Cortex of kidney (tissue), 1 donor: ENCODE data around the gene PC.

Experiments
- DNase-seq: peaks from one replicate; lab custom pipeline; 2025; lab: John Stamatoyannopoulos, UW

PC gene

GRCh38 chr11:66866511-66866986 is 91.6 kb downstream of the PC start:
- DNase-seq = no peak

- DNase-seq = no peak
Measured at GRCh38 chr11:66866007-66866406, 92.2 kb downstream of the PC start.

- DNase-seq = no peak
Measured at GRCh38 chr11:66864924-66865697, 93.1 kb downstream of the PC start.

- DNase-seq = no peak
Measured at GRCh38 chr11:66864172-66864901, 93.8 kb downstream of the PC start.

GRCh38 chr11:66863428-66864125 is 94.6 kb downstream of the PC start:
- DNase-seq = no peak

- no peak for DNase-seq
Measured at GRCh38 chr11:66862559-66863037, 95.6 kb downstream of the PC start.

GRCh38 chr11:66861774-66862558 is 96.2 kb downstream of the PC start:
- DNase-seq = no peak

GRCh38 chr11:66861038-66861773 is 97.0 kb downstream of the PC start:
- no peak for DNase-seq

- no peak for DNase-seq
Measured at GRCh38 chr11:66860449-66860831, 97.7 kb downstream of the PC start.

GRCh38 chr11:66859686-66860448 is 98.3 kb downstream of the PC start:
- DNase-seq = no peak

GRCh38 chr11:66858939-66859685 is 99.1 kb downstream of the PC start:
- DNase-seq = no peak

- no peak for DNase-seq
Measured at GRCh38 chr11:66858186-66858938, 99.8 kb downstream of the PC start.

GRCh38 chr11:66857927-66858185 is 100.3 kb downstream of the PC start:
- no peak for DNase-seq

- no peak for DNase-seq
Measured at GRCh38 chr11:66857234-66857926, 100.8 kb downstream of the PC start.

- no peak for DNase-seq
Measured at GRCh38 chr11:66856496-66857233, 101.5 kb downstream of the PC start, which contains the start of gene LRFN4. TSS of gene LRFN4 (plus strand) at chr11:66857064. CDS start at chr11:66857745, 681 bp downstream.

- no peak for DNase-seq
Measured at GRCh38 chr11:66855574-66856495, 102.3 kb downstream of the PC start.
